GM04503 (cell line): ENCODE measurements around the gene KRTAP4-11.
"Not testable (repeated sequence)": the region's sequence is repeated elsewhere in the genome, so short reads cannot be mapped to it uniquely, and the experiment has no call there.

ENCODE experiments used
- DNase-seq: peaks from one replicate; pipeline ENCODE4 v3.0.0-alpha.2; 2012; ENCODE audit warnings: low read depth

Gene KRTAP4-11

DNA sequence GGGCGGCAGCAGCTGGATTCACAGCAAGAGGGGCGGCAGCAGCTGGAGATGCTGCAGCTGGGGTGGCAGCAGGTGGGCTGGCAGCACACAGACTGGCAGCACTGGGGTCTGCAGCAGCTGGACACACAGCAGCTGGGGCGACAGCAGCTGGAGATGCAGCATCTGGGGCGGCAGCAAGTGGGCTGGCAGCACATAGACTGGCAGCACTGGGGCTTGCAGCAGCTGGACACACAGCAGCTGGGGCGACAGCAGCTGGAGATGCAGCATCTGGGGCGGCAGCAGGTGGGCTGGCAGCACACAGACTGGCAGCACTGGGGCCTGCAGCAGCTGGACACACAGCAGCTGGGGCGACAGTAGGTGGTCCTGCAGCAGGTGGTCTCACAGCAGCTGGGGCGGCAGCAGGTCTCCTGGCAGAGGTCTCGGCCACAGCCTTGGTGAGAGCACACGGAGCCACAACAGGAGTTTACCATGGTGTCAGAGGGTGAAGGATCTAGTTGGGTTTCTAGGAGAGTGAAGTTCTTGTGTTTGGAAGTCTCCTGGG lies at the start of gene KRTAP4-11:
KRTAP4-11 (minus strand) TSS at position 528 of the 541 bp plus-strand sequence; CDS start at position 470, 58 bp downstream.
- not testable (repeated sequence) for DNase-seq

DNA sequence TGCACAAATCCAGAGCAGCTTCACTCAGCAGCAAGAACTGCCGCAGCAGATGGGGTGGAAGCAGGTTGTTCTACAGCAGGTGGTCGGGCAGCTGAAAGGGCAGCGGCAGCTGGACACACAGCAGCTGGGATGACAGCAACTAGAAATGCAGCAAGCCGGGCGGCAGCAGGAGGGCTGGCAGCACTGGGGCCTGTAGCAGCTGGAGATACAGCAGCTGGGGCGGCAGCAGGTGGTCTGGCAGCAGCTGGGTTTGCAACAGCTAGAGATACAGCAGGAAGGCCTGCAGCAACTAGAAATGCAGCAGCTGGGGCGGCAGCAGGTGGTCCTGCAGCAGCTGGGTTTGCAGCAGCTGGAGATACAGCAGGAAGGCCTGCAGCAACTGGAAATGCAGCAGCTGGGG lies 49.4 kb upstream of the KRTAP4-11 start:
- no peak for DNase-seq

GRCh38 chr17:41163828-41164227 lies 45.7 kb upstream of the KRTAP4-11 start:
- no peak for DNase-seq

DNA sequence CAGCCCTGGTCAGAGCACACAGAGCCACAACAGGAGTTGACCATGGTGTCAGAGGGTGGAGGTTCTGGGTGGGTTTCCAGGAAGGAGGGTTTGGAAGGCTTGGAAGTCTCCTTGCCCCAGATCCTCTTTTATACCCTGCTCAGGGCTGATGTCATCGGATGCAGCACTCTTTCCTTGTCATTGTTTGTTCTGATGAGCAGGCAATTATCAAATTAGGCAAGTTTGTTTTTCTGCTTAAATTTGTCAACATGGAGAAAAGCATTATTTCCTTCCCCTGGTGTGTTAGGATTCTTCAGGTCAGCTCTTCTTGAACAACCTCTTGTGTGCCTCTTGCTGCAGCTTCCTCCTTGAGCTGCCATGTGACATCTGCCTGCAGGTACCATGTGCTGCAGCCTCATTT lies 42.5 kb upstream of the KRTAP4-11 start, which contains the start of gene KRTAP4-4:
KRTAP4-4 (minus strand) TSS at position 101 of the 400 bp plus-strand sequence; CDS start at position 44, 57 bp downstream.
- no peak for DNase-seq

GRCh38 chr17:41160190-41160589 lies 42.0 kb upstream of the KRTAP4-11 start:
- not testable (repeated sequence) for DNase-seq

DNA sequence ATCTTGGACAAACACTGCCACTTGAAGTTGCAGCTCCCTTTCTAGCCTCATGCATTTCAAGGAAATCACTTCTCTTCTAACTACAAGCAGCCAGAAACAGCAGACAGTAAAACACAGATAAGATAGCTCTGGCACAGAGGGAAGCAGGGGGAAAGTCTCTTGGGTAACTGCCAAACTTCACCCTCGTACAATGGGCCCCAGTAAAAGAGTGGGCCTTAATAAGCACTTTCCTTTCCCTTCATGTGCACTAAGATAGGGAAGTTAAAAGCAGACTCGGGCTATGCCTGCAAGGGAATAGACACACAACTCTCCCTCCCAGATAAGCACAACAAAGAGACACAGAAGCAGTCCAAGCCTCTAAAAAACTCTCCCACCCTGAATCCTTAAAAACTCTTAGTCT lies 35.7 kb upstream of the KRTAP4-11 start:
- no peak for DNase-seq

- DNase-seq, result no peak
These were observed 33.4 kb upstream of the KRTAP4-11 start for GRCh38 chr17:41151525-41151924.

DNA sequence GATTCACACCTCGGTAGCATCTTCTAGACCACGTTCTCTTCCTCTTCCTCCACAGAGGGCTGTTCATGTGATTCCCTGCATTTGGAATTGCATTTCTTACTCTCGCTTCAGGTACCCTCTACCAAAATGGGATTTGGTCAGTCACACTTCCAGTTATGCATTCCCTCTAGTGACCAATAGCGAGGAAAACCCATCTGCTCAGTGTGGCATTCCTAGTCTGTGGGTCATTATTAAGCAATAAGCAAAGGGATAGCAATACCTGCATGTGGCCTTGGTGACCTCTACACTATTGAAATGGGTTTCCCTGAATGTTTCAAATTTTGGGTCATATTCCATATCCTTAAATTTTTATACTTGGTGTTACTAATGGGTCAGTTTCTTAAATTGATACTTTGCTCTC lies 31.9 kb upstream of the KRTAP4-11 start:
- DNase-seq, result no peak

- no peak for DNase-seq
These were observed 31.4 kb upstream of the KRTAP4-11 start, which contains the start of gene KRTAP4-5 for GRCh38 chr17:41149652-41149985. Gene KRTAP4-5 (minus strand): TSS chr17:41149825. CDS start chr17:41149767, 58 bp downstream.

- DNase-seq, result not testable (repeated sequence)
These were observed 30.9 kb upstream of the KRTAP4-11 start for GRCh38 chr17:41148971-41149651.

DNA sequence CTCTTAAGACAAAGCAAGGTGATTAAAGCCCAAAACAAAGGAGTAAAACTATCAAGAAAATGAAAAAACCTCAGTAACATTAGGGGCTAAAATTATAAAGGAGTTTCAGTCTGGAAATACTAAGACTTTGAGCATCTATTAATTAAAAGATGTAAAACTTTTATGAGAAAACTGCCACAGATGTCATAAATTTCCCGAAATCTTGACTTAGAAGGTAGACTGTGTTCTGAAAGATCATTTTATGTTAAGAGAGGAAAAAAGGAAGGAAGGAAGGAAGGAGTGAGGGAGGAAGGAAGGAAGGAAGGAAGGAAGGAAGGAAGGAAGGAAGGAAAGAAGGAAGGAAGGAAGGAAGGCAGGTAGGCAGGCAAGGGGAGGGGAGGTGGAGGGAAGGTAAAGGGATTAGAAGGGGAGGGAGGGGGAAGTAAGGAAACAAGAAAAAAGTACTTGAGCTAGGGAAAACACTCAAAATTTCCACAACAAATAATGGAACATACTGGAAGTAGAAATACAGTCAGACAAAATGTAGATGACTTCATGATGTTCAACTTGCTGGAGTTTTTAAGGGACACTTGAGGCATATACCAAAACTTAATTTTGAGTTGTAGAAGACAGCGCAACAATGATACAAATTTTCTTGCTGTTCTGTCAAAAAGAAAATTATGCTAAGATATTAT lies 29.5 kb upstream of the KRTAP4-11 start:
- no peak for DNase-seq

DNA sequence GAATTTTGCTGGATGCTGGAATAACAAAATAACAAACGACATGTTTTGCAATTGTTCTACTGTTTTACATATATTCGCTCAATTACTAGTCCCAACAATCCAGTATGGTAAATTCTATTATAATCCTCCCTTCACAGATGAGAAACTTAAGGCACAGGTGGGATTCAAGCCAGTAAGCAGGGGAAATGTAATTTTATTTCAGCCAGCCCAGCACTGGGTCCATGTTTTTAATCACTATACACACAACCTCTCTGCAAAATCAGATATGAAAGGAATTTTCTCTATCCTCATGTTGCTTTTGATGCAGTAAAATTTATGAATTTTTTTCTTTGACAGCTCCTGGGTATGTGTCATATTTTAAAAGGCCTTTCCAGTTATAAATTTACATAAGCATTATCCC lies 27.1 kb upstream of the KRTAP4-11 start:
- no peak for DNase-seq

DNA sequence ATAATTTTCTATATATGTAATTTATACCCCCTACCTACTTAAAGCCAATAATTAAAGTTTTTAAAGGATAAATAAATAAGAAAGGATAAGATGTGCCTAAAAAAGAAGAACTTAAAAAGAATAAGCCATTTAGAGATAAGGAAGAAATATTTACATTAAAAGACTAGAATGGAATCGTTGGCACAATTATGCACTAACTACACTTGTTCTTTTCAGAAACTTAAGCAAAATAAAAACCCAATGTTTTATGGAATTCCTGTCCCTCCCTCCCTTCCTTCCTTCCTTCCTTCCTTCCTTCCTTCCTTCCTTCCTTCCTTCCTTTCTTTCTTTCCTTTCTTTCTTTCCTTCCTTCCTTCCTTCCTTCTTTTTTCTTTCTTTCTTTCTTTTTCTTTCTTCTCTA lies 26.7 kb upstream of the KRTAP4-11 start:
- no peak for DNase-seq

DNA sequence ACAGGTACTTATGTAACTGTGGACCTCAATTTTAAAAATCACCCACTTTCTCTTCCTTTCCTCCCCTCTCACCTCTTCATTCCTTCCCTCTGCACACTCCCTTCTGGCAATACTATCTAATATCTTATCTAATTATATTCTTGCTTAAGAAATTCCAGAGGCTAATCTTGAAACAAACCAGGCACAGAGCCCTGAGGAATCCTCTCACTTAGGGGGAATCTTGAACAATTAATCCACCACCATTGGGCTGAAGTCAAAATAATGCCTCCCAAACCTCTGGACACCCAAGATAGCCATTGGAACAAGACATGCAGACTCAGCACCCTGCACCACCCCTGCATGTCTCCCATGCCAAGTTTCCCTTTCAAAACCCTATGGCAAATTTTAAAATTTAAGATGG lies 23.2 kb upstream of the KRTAP4-11 start:
- no peak for DNase-seq

GRCh38 chr17:41140360-41141131 lies 22.4 kb upstream of the KRTAP4-11 start, which contains the start of gene KRTAP4-6:
Gene KRTAP4-6 (minus strand): TSS chr17:41140544. CDS start chr17:41140487, 57 bp downstream.
- DNase-seq, result peak; percentile 74

DNA sequence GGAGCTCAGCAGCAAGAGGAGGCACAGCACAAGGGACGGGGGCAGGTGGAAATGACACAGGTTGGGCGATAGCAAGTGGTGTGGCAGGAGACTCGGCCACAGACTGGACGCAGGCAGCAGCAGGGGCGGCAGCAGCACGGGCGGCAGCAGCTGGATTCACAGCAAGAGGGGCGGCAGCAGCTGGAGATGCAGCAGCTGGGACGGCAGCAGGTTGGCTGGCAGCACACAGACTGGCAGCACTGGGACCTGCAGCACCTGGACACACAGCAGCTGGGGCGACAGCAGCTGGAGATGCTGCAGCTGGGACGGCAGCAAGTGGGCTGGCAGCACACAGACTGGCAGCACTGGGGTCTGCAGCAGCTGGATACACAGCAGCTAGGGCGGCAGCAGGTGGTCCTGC lies 21.7 kb upstream of the KRTAP4-11 start:
- not testable (repeated sequence) for DNase-seq

GRCh38 chr17:41133880-41134735 lies 15.9 kb upstream of the KRTAP4-11 start:
- DNase-seq, result no peak

GRCh38 chr17:41131979-41132378 lies 13.8 kb upstream of the KRTAP4-11 start:
- DNase-seq, result no peak

DNA sequence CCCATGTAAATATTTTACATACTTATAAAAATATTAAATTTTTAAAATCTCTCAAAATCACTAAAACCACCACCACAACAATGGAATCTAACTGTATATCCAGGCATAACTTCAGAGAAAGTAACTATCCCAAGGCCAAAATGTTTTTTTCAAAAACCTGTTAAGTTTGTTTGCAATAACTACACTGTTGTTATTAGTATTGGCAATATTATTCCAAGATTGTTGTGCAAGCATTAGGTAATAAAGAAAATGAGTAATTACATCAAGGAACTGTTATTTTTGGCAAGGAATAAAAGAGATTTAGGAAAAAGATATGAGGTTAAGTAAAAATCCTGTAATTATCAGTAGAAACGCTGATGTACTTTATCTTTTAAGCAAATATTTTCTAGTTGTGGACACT lies 9.2 kb upstream of the KRTAP4-11 start:
- no peak for DNase-seq

- DNase-seq, result no peak
These were observed 8.2 kb upstream of the KRTAP4-11 start for GRCh38 chr17:41126412-41126811.

- DNase-seq, result no peak
These were observed 6.9 kb upstream of the KRTAP4-11 start for GRCh38 chr17:41125064-41125463.
